ENCODE measurements around the gene KCNA2.

KCNA2 gene

GRCh38 chr1:110602466-110602865, 3.7 kb downstream of the KCNA2 start:
- no peak for DNase-seq (ENCODE audit: low read depth)

- no peak for DNase-seq (ENCODE audit: low read depth)
Observed at GRCh38 chr1:110601332-110601731, 4.8 kb downstream of the KCNA2 start.

- no peak for DNase-seq (ENCODE audit: low read depth)
Observed at GRCh38 chr1:110600716-110601115, 5.4 kb downstream of the KCNA2 start.

GRCh38 chr1:110597966-110598365, 8.2 kb downstream of the KCNA2 start:
- no peak for DNase-seq (ENCODE audit: low read depth)

GRCh38 chr1:110596312-110596711, 9.8 kb downstream of the KCNA2 start:
- no peak for DNase-seq (ENCODE audit: low read depth)

GRCh38 chr1:110595353-110595710, 10.8 kb downstream of the KCNA2 start:
- DNase-seq (ENCODE audit: low read depth) = no peak

GRCh38 chr1:110594456-110595352, 11.5 kb downstream of the KCNA2 start:
- DNase-seq (ENCODE audit: low read depth) = no peak

GRCh38 chr1:110593902-110594301, 12.3 kb downstream of the KCNA2 start:
- DNase-seq (ENCODE audit: low read depth) = no peak

- no peak for DNase-seq (ENCODE audit: low read depth)
Observed at GRCh38 chr1:110591956-110592355, 14.2 kb downstream of the KCNA2 start.

GRCh38 chr1:110588991-110589390, 17.2 kb downstream of the KCNA2 start:
- DNase-seq (ENCODE audit: low read depth) = no peak

GRCh38 chr1:110588486-110588885, 17.7 kb downstream of the KCNA2 start:
- no peak for DNase-seq (ENCODE audit: low read depth)

- DNase-seq (ENCODE audit: low read depth) = no peak
Observed at GRCh38 chr1:110587906-110588305, 18.3 kb downstream of the KCNA2 start.

GRCh38 chr1:110585481-110585880, 20.7 kb downstream of the KCNA2 start:
- DNase-seq (ENCODE audit: low read depth) = no peak

- DNase-seq (ENCODE audit: low read depth) = no peak
Observed at GRCh38 chr1:110584045-110584444, 22.1 kb downstream of the KCNA2 start.

GRCh38 chr1:110583505-110583904, 22.7 kb downstream of the KCNA2 start:
- DNase-seq (ENCODE audit: low read depth) = no peak

GRCh38 chr1:110582378-110582777, 23.8 kb downstream of the KCNA2 start:
- DNase-seq (ENCODE audit: low read depth) = no peak

GRCh38 chr1:110581682-110582145, 24.4 kb downstream of the KCNA2 start:
- no peak for DNase-seq (ENCODE audit: low read depth)

- no peak for DNase-seq (ENCODE audit: low read depth)
Observed at GRCh38 chr1:110580244-110580643, 25.9 kb downstream of the KCNA2 start.

- DNase-seq (ENCODE audit: low read depth) = no peak
Observed at GRCh38 chr1:110579460-110579859, 26.7 kb downstream of the KCNA2 start.

GRCh38 chr1:110576441-110576840, 29.7 kb downstream of the KCNA2 start:
- no peak for DNase-seq (ENCODE audit: low read depth)

- DNase-seq (ENCODE audit: low read depth) = no peak
Observed at GRCh38 chr1:110573314-110573713, 32.8 kb downstream of the KCNA2 start.

- no peak for DNase-seq (ENCODE audit: low read depth)
Observed at GRCh38 chr1:110572751-110573150, 33.4 kb downstream of the KCNA2 start.

- no peak for DNase-seq (ENCODE audit: low read depth)
Observed at GRCh38 chr1:110570901-110571300, 35.3 kb downstream of the KCNA2 start.

- DNase-seq (ENCODE audit: low read depth) = no peak
Observed at GRCh38 chr1:110570307-110570706, 35.9 kb downstream of the KCNA2 start.
